ENCODE data around the gene PLAAT2.

DNA sequence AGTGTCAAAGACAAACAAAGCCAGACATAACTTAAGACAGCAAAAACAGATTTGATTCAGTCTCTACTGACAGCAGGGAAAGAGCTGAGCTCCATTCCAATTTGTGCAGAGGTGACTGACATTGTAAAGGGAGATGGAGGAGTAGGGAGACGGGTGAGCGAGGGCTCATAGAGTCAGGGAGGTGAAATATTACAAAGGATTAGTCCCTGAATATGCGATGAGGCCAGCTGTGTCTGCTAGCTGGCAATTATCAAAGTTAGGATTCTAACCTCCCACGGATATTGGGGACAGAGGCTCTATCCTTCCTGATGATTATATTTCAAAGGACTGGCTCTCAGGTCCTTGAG is 8.3 kb downstream of the PLAAT2 start:
- TF ChIP-seq POLR2AphosphoS5 (IDR thresholded peaks at IDR 0.05) (no peak), POLR2A (IDR thresholded peaks at IDR 0.05) (no peak)
- TF ChIP-seq, protein P1, sequence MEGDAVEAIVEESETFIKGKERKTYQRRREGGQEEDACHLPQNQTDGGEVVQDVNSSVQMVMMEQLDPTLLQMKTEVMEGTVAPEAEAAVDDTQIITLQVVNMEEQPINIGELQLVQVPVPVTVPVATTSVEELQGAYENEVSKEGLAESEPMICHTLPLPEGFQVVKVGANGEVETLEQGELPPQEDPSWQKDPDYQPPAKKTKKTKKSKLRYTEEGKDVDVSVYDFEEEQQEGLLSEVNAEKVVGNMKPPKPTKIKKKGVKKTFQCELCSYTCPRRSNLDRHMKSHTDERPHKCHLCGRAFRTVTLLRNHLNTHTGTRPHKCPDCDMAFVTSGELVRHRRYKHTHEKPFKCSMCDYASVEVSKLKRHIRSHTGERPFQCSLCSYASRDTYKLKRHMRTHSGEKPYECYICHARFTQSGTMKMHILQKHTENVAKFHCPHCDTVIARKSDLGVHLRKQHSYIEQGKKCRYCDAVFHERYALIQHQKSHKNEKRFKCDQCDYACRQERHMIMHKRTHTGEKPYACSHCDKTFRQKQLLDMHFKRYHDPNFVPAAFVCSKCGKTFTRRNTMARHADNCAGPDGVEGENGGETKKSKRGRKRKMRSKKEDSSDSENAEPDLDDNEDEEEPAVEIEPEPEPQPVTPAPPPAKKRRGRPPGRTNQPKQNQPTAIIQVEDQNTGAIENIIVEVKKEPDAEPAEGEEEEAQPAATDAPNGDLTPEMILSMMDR (IDR thresholded peaks at IDR 0.05), result no peak

All from prostate gland (tissue), 2 donors.